ENCODE data around the gene RAB30.
"Not testable (repeated sequence)": the region's sequence is repeated elsewhere in the genome, so short reads cannot be mapped to it uniquely, and the experiment has no call there.

RAB30 gene

DNA sequence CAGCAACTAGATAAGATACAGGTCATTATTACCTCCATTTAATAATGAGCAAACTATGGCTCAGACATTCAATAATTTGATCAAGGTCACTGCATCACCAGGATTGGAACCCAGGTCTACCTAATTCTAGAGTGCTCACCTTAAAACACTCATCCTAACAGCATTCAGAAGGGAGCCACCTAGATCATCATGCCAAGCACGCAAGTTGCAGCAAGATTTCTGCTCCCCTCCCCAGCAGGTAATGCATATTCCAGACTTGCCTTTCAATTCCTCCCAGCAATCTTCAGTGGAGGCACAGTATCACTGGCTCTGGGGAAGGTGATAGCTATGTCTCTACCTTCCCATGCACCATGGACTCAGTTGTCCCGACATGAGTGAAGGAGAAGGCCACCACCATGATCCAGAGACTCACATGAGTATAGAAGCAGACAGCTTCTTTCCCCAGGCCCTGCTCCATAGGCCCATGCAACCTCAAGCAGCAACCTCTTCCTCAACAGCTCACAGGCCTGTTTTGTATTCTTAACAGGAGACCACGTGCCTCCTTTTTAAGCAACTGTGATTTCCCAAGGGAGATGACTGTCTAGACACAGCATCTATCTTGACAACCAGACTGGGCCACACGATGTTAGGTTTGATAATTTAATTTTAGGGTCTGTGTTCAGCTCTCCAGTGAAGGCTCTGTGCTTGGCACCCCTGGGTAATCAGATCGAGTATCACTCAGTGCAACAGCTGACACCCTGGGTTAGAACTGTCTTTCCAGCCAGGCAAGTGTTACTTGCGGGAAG is 36.4 kb downstream of the RAB30 start:
- no peak for DNase-seq

DNA sequence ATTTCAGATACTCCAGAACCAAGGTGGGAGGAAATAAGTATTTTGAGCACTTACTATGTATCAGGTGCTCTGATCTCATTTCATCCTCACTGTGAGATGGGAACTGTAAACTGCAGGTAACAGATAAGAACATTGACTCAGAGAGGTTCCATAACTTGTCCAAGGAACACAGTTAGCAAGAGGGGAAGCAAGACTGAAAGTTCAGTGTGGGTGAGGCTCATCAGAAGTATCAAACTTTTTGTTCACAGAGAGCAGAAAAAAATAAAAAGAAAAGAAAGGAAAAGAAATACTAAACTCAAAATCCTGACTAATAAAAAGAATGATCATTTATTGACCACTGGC is 37.1 kb downstream of the RAB30 start:
- no peak for DNase-seq

DNA sequence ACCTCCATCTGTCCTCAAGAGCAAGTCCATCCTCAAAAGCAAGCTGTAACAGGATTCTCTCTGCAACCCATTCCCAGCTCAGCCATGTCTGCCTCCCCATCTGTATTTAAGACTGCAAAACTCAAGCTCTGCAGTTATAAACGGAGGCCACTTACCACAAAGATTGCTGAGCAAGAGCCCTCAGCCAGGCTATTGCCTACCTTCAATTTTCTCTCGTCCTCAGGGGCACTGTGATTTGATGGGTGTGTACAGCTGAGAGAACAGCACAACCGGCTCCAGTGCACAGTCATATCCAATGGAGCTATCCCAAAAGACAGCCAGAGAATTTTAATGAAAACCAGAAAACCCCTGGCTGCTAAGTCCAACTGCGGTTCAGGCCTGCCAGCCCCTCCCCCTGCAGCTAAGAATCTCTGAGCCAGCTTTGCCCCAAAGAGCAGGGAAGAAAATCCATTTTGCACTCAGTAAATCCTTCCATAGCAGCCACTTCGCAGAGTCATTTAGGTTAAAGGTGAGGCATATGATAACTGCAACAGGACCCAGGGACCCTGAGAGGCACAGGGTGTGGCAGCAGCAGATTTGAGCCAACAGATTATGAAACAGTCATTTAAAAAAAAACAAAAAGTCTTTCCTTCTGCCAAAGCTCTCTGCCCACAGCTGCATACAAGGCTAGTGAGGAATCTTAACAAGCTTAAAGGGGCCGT is 37.6 kb downstream of the RAB30 start:
- no peak for DNase-seq

DNA sequence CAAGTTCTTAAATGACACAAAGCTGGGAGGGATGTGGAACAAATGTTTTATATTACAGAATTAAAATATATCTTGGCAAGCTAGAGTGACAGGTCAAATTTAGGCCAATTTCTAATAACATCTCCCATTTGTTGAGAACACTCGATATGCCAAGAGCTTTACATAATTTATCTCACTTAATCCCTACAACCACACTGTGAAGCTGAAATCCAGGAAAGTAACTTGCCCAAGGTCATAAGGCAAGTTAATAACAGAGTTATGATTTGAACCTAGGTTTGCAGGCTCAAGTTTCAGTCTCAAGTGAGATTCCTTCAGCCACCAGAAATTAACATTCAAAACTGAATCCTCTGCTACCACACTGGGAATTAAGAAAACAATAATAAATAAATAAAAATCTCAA is 38.3 kb downstream of the RAB30 start:
- DNase-seq = no peak

DNA sequence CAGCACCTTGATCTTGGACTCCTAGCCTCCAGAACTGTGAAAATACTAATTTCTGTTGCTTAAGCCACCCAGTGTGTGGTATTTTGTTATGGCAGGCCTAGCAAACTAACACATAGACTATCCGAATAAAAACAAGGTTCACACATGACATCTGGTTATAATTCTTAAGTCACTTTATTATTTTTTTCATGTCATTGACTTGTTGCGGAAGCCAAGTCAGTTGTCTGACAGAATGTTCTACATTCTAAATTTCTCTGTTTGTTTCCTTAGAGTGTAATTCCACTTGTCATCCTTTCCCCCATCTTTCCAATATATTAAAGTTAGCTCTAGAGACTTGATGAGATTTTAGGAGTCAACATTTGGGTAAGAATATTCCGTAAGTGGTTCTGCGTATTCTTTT is 40.6 kb downstream of the RAB30 start:
- no peak for DNase-seq

DNA sequence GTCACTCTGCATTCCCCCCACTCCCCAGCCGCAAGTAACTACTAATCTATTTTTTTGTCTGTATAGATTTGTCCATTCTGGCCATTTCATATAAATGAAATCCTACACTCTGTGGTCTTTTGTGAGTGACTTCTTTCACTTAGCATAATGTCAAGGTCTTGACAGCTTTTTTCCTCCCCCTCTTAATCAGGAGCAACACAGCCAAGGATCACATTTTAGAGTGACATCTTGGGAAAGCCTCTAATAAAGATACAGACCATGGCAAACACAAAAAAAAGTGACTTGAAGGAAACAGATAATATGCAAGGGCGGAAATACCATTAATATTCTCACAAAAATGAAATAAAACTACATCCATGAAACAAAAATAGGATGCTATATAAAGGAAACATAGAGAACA is 43.9 kb downstream of the RAB30 start:
- no peak for DNase-seq

DNA sequence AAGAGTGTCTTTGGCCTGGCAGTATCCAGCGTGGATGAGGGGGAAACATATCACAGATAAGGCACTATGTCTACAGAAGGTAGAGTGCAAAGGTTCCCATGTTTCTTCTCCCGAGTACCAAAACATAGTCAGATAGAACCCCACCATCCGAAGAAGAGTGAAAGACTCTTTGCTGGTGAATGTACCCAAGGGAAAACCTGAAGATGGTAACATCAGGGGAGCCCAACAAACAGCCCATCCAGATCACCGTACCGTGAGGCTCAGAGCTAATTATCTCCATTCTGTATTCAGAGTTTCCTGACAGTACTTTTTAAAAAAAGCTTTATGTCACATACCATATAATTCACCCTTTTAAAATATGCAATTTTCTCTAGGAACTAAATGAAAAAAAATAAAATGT is 44.4 kb downstream of the RAB30 start:
- no peak for DNase-seq

DNA sequence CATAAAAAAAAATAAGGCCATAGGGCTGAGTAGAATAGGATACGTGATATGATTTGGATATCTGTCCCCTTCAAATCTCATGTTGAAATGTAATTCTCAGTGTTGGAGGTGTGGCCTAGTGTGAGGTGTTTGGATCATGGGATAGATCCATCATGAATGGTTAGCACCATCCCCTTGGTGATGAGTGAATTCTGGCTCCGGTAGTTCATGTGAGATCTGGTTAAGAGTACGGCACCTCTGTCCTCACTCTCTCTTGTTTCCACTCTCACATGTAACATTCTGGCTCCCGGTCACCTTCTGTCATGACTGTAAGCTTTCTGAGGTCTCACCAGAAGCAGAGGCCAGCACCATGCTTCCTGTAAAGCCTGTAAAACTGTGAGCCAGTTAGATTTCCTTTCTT is 45.5 kb downstream of the RAB30 start:
- DNase-seq = no peak

DNA sequence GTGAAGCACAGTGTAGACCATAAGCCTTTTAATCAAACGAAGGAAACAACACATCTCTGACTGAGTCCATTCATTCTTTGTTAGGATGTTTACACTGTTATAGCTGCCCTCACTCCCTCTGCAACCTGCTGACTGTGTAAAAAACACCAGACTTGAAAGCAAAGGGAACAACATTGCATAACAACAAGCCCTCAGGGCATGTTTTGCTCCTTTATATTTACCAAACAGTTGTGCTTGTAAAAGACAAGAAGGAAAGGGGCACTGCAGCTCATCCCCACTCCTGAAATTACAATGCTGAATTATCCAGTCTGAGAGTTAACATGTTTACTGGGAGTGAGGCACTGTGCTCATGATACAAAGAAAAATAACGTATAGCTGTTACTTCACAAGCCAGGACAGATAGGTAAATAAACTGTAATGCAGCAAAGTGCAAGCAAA is 46.4 kb downstream of the RAB30 start:
- no peak for DNase-seq

DNA sequence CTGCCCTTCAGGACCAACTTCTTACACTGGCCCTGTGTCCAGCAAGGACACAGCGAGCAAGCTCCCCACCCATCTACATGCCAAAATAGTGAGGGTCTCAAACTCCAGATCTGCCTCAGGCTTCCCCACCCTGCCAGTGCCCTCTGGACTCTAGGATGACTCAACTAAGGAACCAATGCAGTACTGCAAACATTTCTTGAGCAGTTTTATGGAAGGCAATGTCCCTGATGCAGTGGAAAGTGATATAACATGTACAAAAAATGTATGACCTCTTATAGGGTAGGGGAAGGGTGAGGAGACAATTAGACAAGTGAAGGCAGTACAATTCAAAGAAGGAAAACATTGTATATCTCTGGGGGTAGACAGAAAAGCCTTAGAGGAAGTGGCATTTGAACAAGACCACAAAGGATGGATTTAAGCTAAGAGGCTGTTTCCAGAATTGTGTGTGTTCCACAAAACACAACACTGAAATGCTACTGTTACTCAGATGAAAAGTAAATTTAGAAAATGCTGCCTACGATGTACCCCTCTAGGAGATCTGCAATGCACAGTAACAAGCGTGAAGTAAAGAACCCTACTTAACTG is 47.3 kb downstream of the RAB30 start:
- DNase-seq = no peak

DNA sequence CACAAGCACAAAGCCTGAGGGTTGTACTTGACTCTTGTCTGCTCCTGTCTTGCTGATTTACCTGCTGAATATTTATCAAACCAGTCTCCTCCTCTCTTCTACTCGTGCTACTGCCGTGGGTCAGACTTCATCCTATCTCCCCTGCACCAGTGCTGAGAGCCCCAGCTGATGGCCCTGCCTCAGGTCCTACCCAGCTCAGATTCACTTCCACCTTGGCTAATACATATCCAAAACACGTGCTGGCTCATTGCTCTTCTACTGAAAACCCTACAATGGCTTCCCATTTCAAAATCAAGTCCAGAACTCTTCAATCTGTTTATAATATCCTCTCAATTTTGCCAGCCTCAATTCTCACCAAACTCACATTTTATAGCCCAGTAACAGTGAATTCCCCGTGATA is 48.3 kb downstream of the RAB30 start:
- DNase-seq = no peak

DNA sequence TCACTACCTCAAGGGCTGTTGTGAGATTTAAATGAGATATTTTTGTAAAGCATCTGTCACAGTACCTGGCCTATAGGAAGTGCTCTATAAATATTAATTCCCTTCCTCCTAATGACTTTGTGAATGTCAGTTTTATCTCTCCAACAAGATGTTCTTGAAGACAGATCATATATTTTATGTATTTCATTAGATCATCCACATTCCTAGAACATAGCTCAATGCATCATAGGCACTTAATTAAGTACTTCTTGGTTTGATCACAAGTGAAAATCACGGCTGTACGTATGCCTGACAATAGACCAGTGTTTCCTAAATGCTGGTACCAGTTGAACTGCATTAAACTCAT is 49.9 kb downstream of the RAB30 start:
- no peak for DNase-seq

DNA sequence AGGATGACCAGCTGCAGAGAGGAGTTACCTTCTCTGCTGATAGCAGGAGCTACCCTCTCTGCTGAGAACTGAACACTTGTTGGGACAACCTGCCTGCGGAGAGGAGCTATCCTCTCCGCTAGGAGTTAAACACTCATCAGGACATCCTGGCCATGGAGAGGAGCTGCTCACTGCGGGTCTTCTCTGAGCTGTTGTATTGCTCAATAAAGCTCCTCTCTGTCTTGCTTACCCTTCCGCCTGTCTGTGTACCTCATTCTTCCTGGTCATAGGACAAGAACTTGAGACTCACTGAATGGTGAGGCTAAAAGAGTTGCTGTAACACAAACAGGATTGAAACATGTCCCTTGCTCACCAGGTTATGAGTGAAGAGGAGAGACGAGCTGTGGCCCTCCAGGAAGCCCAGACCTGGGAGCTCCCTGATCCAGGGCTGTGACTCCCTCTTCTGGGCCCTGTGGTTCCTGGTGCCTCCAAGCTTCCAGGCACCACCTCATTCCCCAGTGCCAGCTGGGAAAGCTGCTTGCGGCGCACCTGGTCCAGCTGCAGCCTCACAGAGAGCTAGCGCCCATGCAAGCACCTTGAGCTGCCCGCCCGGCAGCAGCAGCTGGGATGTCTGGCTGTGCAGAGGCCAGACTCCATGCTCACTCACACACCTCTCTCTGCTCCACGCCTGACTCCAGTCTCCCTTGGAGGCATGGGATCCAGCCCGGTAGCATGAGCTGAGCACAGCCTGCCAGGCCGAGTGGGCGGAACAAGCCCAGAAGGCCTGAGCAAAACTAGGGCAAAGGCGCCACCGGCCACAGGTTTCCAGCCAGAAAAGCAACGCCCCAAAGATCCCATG is 50.5 kb downstream of the RAB30 start:
- no peak for DNase-seq

DNA sequence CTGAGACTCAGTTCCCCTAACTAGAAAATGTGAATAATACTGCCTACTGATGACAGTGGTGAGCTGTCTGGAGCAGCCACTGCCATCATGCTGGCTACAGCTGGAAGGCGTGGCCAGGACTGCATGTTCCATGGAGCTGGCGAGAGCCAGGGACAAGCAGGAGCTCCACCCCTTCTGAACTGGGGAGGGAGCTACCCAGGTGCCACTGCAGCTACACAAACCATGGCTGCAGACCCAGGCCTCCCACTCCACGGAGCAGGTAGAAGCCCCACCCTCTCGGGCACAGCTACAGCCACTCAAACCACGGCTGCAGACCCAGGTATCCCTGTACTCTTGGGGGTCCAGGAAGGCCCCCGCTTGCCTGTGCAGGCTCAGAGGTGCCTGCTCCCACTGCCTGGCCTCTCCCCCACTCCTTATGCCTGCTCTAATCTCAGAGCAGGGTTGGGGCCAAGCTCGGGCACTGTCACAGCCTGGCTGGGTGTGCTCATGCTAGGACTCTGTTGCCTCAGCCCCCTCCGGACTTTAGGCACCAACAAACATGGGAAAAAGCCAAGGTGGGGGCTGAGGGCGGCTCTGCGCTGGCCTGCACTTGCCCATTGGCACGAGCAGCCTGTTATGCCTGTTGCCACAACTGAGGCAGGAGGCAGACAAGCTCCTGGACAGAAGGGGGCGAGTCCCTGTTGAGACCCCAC is 51.7 kb downstream of the RAB30 start:
- DNase-seq = no peak

DNA sequence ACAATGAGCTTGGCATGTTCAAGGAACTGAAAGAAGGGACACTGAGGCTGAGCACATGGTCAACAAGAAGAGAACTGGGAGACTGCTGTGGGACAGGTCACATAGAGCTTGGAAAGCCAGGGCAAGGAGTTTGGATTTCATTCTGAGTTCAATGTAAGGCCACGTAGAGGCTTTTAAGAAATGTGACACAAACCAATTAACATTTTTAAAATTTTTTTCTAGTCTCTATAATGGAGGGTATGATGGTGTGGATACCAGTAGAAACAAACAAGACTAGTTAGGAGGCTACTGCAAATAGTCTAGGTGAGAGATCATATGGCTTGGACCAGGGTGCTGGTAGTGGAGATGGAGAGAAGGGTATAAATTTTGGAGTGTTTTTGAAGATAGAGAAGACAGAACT is 56.7 kb downstream of the RAB30 start:
- DNase-seq = no peak

DNA sequence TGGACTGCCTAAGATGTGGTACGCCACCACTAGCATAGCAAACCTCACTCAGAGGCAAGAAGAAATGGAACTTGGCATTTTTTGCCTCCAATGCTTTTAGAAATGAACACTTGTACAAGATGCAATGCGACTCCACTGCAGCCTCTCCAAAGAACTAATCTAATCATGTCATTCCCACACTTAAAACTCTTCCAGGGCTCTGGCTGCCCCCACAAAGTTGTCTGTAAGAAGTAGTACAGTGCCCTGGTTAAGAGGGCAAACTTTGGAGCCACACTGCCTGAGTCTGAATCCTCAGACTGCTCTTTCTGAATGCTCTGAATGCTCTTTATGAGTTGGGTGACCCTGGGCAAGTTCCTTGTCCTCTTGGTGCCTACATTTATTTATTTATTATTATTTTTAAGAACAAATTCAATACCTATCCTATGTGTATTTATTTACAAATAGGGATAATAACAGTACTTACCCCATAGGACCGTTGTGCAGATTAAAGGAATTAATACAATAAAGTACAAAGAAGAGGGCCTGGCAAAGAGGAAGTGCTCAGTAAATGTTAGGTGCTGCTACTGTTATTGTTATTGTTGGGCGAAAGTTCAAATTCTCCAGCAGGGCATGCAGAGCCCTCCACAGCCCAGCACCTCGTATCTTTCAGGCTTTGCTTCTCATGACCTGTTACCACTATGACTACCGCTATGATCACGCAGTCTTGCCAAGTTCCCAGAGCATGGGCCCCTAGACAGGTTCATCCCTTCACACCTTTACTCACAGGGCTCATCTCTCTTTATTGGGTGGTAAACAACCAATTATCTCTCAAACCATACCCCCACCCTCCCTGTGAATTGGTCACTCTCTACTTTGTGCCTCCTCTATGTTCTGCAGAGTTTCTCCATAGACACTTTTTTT is 59.3 kb downstream of the RAB30 start:
- DNase-seq = no peak

DNA sequence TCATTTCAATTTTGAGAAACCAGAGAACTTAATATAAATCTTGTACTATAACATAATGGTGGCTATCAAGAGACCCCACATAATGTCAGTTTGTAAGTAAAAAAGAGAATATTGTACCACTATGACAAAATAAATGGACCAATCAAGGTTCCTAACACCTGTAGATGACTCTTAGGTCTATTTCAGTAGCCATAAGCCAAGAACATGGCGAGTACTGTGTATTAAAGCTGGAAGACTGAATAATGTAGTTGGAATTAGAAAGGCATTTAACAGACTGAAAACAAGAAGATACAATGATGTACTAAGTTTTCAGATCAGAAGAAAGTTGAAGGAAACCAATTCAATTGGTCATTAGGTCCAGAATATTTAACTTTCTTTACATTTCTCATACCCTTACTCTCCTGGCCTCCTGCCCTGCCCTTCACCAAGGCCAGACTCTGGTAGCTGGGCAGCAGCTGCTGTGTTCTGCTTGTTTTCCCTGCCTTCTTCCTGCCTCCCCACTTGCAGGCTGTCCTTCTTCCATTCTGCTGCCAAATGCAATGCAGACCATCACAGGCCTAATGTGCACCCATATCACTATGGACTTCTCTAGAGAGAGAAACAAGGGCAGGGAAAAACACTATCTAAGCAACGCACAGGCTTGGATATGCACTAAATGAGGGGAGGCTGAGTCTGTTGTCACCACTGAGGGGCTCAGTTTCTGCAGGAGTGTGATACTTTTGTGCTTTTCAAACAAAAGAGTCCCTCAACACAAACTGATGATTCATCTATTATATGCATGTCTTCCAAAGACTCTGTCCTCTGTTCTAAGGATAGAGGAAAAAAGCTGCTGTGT is 60.1 kb downstream of the RAB30 start:
- no peak for DNase-seq

DNA sequence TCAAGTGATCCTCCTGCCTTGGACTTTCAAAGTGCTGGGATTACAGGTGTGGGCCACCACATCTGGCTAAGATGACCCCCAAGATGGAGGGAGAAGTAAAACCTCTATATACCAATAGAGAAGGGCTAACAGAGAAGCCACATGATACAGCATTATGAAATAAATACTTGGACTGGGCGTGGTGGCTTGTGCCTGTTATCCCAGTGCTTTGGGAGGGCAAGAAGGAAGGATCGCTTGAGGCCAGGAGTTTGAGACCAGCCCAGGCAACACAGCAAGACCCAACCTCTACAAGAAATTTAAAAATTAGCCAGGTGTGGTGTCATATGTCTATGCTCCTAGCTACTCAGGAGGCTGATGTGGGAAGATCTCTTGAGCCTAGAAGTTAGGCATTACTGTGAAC is 61.7 kb downstream of the RAB30 start:
- no peak for DNase-seq

DNA sequence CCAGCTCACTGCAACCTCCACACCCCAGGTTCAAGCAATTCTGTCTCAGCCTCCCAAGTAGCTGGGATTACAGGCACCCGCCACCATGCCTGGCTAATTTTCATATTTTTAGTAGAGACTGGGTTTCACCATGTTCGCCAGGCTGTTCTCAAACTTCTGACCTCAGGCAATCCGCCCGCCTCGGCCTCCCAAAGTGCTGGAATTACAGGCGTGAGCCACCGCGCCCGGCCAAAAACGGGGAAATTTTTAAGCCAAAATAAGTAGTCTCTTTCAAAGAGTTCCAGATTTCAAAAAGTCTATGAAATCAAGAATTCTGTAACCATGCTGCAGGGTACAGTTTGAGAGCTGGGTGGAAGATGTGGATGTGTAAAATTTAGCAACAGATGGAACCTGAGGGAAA is 62.6 kb downstream of the RAB30 start:
- not testable (repeated sequence) for DNase-seq

DNA sequence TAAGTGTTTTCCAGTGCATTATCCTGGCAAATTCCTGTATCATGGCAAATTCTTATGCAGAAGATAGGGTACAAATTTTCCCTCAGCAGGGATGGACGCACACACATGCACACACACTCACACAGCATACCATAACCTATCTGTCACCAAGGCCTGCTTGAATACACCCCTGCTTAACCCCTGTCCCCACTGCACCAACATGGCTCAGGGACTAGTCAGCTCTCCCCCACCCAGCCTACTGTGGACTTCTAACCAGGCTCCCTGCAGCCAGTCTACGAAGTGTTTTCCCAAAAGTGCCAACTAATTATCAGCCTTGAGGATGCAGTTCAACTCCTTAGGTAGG is 63.1 kb downstream of the RAB30 start:
- DNase-seq = no peak

Measured in cortex of kidney (tissue), 1 donor.